HG03066 (cell line): ENCODE measurements around the gene TMEM114.

Experiments used
- ATAC-seq: cut with Tn5 transposase; IDR thresholded peaks from one replicate; pipeline ENCODE4 v1.9.1; 2021; ENCODE audit warnings: low read depth; ENCODE audit not compliant: unreplicated experiment

The TMEM114 gene

DNA sequence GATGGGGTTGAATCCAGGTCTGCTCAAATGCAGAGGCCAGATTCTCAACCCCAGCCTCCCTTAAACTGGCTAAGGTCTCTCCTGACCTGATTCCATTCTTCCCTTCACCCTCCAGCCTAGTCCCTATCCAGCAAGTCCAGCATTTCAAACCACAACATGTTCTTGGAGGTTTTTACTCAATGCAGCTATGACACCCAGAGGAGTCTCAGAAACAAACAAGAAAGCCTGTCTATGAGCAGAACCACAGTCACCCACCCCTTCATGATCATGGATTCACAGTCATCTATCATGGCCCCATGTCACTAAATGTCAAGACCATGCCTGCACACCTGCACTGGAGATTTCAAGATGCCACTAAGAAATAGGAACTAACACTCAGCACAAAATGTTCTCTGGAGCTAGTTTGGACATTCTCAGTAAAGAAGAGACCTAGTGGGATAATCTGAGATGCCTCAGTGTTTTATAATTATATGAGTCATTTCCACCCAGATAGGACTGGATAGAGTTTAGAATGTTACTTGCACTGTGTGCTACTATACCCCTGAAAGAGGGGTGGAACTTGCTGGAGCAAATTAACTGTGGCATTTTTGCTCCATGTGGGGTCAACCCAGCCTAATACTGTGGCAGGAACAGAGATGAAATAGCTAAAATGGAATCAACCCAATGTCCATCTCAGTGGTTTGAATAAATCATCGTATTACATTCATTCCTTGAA, 21.7 kb upstream of the TMEM114 start:
- no peak for ATAC-seq

DNA sequence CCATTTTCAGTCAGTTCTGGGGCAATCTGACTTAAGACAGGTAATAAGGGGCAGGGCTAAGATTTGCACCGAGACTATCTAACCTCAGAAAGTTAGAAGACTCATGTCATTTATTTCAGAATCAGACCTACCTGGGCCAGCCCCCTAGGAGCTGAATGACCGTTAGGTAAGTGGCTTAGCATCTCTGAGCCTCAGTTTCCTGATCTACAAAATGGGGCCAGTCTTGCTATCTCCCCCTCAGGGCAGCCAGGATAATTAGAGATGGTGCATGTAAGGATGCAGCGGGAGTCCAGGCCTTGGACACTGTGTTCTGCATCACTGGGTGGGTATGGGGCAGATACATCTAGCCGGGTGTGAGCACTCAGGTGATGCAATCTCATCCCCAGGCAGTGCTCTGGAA, 20.8 kb upstream of the TMEM114 start:
- no peak for ATAC-seq

GRCh38 chr16:8607214-8607613, 16.9 kb upstream of the TMEM114 start:
- no peak for ATAC-seq

DNA sequence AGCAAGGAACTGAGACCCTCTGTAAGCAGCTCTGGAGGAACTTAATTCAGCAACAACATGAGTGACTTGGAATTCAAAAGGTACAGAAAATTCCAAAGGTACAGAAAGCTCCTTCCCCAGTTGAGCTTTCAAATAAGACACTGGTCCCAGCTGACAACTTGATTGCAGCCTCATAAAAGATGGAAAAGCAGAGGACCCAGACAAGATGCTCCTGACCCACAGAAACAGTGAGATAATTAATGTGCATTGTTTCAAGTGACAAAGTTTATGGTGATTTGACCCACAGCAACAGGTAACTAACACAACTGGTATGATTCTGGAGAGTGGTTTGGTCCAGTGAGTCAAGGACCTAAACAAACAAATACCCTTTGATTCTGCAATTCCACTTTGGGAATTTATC, 15.2 kb upstream of the TMEM114 start:
- ATAC-seq, result no peak

- no peak for ATAC-seq
Observed at GRCh38 chr16:8600144-8600775, 9.9 kb upstream of the TMEM114 start.

DNA sequence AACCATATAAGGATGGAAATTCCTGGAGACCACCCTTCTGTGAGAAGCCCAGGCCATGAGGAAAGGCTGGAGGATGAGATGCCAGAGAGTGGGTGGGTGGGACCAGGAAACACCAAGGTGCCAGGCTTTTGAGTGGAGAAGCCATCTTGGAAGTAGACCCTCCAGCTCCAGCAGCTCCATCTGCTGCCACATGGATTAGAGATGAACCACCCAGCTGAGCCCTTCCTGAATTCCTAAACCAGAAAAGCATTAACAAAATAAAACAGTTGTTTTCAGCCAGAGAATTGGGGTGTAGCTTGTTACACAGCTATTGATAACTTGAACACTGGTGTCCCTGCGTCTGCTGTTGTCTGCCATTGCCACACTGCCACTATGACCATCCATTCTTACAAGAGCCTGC, 6.3 kb upstream of the TMEM114 start:
- ATAC-seq, result no peak

- no peak for ATAC-seq
Observed at GRCh38 chr16:8595783-8596182, 5.5 kb upstream of the TMEM114 start.

DNA sequence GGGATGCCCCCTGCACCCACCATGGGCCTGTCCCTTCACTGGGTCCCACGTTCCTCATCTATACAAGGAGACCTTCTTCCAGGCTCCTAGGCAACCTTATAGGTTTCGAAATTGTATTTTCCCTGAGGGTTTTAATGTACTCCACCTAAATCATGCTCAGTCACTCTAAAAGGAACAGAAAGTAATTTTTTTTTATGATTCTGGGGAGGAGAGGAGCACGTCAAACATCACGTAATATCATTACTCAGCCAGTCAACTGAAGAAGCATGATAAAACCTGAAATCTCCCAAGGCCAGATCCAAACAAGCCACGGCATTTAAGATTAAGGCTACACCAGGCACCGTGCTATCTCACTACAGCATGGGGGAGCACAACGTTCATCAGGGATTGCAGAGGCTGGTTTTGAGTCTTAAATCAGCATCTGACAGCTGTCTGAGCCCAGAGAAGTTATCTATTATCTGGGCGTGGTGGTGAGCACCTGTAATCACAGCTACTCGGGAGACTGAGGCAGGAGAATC, 3.9 kb upstream of the TMEM114 start:
- ATAC-seq, result no peak

DNA sequence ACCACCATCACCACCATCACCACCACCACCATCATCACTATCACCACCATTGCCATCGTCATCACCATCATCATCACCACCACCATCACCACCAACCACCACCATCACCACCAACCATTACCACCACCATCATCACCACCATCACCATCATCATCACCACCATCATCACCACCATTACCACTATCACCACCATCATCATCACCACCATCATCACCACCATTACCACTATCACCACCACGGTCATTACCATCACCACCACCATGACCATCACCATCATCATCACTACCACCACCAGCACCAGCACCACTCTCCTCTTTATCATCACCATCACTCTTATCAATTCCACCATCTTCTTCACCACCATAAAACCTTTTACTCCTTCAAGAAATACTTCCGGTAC, 1.1 kb upstream of the TMEM114 start:
- ATAC-seq, result no peak

- ATAC-seq, result no peak
Observed at GRCh38 chr16:8590811-8591210, 500 bp upstream of the TMEM114 start.

DNA sequence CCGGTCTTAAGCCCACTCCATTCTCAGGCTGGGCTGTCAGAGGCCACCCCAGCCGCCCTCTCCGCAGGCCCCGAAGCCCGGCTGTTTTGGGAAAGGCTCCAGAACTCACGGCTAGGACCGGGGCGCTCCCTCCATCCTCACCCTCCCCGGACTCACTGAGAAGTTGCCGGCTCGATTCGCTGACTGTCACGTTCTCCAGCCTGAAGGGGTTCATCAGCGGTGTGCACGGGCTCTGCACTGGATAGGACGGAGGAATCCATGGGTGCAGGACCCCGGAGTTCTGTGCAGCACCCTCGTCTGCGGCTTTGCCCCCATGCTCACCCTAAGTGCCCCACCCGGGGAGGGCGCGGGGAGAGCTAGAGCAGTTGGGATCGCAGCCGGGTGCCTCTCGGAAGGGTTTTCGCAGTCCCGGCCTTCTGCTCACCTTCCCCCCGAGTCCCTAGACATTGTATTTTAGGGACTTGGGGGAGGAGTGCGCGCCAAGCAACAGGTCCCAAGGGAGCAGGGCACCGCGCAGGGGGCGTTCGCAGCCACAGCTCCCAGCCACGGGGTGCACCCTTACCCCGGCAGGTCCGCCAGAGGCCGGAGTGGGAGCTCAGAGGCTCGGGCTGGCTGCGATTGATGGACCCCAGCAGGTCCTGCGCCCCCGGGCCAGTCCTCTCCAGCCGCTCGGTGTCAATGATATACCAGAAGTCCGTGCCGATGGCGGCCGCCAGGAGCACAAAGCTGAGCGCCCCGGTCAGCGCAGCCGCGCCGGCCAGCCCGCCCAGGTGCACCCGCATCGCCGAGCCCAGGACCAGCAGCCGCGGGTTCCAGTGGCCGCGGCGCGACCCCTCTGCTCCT, 1.0 kb downstream of the TMEM114 start:
- ATAC-seq, result no peak

DNA sequence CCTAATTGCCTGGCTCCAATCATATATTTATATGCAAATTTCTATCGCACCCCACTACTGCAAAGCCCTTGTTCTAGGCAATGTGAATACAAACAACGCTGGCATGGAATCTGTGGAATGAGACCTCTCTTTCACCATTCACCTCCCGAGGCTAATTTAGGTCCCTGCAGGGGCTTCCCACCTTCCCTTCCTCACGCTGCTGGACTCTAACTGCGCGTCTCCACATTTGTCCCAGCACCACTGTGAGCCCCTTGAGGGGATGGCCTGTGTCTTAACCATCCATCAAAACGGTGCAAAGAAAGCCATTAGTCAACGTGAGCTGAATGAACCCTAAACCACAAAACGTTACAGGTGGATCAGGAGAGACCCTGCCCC, 1.6 kb downstream of the TMEM114 start:
- no peak for ATAC-seq

DNA sequence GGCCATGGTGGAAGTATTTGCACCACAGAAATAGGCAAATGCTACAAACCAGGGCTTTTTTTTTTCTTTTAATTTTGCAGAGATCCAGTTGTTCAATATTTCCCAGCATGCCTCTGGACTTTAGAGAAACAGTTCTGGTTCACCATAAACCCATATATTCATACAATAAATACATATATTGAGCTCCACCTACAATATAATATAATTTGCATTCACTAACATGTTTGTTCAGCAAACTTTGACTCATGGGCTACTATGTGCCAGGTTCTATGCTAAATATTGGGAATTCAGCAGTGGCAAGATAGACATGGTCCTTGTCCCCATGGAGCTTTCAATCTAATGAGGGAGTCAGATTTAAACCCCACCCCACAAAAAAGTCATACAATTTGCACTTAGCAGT, 3.2 kb downstream of the TMEM114 start:
- ATAC-seq, result no peak

DNA sequence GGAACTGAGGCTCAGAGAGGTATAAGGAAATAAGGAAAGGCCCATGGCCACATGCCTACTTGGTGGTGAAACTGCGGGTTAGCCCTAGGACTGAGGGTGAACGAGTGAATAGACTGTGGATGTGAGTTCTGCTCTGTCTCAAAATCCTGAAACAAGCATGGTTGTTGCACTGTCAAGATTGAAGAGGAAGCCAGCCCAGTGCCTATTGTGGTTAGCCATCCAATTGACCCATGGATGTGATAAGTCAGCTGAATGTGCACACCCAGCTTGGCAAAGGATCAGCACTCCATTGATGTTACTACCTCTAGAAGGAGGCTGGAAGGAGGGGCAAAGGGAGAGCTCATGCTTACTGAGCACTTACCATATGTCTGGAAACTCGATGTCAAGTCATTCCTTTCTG, 4.5 kb downstream of the TMEM114 start:
- ATAC-seq, result no peak

DNA sequence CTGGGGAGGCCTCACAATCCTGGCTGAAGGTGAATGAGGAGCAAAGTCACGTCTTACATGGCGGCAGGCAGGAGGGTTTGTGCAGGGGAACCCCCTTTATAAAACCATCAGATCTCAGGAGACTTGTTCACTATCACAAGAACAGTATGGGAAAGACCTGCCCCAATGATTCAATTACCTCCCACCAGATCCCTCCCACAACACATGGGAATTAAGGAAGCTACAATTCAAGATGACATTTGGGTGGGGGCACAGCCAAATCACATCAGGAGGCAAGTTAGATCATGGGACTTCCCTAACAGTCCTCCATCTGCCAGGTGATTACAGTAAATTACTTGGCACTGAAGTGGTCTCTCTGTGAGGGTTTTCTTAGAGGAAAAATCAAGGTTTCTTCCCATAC, 5.3 kb downstream of the TMEM114 start:
- no peak for ATAC-seq

DNA sequence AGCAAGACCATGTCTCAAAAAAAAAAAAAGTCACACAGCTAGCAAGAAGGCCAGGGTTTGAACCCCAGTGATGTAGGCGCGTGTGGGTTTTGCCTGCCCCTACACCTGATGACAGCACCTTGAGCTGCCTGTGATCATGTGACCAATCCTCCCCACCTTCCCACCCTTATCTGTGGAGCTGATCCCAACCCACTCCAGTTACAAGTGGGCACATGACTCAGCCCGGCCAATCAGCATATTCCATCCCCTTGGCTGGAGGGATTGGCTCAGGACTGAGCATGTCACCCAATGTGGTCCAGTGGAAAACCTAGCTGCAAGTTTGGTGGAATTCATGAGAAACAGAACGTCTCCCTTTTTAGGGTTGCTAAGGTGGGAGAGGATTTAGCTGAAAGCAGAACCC, 6.6 kb downstream of the TMEM114 start:
- no peak for ATAC-seq

GRCh38 chr16:8583199-8583598, 7.1 kb downstream of the TMEM114 start:
- no peak for ATAC-seq

GRCh38 chr16:8581831-8582580, 8.3 kb downstream of the TMEM114 start:
- no peak for ATAC-seq

DNA sequence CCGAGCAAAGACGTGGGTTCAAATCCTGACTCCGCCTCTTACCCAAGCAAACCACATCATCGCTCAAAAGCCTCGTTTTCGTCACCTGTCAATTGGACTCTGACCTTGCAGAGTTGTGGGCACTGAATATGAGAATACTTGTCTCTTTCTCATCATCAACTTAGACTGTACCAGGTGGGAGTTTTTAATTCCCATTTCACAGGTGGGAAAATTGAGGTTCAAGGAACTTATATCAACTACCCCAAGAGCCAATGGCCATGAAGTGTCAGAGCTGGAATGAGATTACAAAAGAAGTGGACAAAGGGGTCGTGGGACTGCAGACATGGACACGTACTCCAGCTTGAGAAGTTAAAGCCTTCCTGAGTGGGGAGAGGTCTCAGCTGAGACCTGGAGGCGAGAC, 10.8 kb downstream of the TMEM114 start:
- ATAC-seq, result no peak

GRCh38 chr16:8577678-8578304, 12.5 kb downstream of the TMEM114 start:
- ATAC-seq, result no peak
